Amniotic stem cell (primary cell): ENCODE measurements around the gene AKAP13.

Experiments
- DNase-seq: peaks from one replicate; lab custom pipeline; 2025; lab: John Stamatoyannopoulos, UW

Gene AKAP13

GRCh38 chr15:85622221-85622831, 241.9 kb downstream of the AKAP13 start:
- DNase-seq = no peak

GRCh38 chr15:85623315-85624049, 243.1 kb downstream of the AKAP13 start:
- DNase-seq = no peak

- no peak for DNase-seq
Measured at GRCh38 chr15:85624291-85624801, 243.9 kb downstream of the AKAP13 start.

DNA sequence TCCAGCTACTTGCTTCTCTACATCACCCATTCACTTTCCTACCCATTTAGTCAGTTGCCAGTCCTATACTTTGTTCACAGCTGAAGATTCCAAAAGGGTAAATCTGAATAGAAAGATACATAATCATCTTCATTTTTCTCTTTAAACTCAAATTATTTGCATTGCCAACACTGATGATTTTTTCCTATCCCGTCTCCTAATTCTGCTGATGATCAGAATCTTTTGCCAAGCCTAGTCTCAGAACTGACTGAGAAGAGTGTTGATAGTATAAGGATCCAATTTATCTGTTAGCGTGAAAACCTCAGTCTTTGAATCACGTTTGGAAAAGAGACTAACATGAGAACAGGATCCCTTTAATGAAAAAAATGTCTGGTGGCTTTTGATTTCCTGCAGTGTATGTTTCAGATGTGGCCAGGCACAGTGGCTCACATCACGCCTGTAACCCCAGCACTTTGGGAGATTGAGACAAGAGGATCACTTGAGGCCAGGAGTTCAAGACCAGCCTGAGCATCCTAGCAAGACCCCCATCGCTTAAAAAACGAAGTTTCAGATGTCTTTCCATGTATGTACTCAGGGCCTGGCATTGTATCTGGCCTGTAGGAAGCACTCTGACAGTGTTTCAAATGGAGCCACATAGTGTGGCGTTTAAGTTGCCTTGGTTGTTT, 244.9 kb downstream of the AKAP13 start:
- no peak for DNase-seq

DNA sequence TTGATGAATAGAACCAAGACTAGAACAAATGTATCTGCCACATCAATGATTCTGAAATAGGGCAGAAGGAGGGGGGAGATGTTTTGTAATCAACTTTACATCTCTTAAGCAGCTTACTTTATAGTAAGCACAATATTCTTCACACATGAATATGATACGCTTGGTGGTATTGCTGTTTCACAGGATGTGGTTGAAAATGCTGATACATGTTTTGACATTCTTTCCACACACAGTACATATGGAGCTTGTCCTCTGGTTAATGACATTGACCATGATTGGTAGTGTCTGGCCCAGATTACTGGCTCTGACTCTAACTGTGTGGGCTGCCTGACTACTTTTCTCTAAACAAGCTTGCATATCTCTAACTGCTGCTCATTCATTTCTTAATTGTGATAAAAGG, 245.5 kb downstream of the AKAP13 start:
- DNase-seq = no peak

- no peak for DNase-seq
Measured at GRCh38 chr15:85627213-85627935, 247.0 kb downstream of the AKAP13 start.

- no peak for DNase-seq
Measured at GRCh38 chr15:85630311-85630710, 249.9 kb downstream of the AKAP13 start.

DNA sequence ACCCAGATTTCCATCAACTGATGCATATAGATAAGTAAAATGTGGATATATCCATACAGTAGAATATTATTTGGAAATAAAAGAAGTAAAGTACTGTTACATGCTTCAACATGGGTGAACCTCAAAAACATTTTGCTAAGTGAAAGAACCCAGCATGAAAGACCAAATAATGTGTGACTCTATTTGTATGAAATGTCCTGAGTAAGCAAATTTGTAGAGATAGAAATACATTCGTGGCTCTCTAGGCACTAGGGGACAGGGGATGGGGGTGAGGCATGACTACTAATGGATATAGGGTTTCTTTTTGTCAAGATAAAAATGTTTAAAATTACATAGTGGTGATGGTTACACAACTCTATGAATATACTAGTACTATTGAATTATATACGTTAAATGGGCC, 250.6 kb downstream of the AKAP13 start:
- no peak for DNase-seq

GRCh38 chr15:85632014-85632413, 251.6 kb downstream of the AKAP13 start:
- no peak for DNase-seq

- DNase-seq = no peak
Measured at GRCh38 chr15:85633859-85634258, 253.5 kb downstream of the AKAP13 start.

DNA sequence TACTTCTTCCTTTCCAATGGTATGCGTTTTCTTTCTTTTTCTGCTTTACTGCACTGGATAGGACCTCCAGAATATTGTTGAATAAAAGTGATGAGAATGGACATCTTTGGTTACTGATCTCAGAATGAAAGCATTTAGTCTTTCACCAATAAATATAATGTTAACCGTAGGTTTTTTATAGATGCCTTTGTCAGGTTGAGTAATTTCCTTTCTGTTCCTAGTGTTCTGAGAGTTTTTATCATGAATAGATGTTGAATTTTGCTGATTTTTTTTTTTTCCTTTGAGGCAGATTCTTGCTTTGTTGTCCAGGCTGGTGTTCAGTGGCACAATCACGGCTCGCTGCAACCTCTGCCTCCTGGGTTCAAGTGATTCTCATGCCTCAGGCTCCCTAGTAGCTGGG, 255.9 kb downstream of the AKAP13 start:
- no peak for DNase-seq

- DNase-seq = no peak
Measured at GRCh38 chr15:85639752-85640381, 259.5 kb downstream of the AKAP13 start.

DNA sequence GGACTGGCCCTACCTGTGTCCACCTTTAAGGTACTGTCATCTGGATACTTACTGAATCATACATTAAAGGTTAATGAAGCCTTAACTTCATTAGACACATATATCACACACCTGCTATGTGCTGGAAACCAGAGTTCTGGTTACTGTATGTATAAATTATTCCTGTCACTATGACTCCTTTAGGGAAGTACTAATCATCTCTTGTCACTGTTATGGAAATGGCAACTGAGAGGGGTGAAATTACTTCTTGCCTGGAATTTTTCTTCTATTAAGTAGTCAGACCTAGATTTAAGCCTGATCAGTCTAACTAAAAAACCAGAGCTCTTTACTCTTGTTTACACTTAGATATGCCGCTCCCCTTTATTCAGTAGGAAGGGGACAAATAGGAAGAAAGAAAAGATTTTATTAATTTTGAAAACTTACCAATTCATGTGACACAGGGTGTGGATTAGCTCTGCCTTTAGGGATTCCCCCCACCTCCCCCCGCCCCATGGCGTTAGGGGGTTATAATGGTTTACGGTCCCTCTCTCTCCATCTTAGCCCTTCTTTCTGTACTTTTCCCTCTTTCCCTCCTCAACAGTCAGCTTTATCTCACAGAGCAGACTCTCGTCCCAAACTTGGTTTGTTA, 261.8 kb downstream of the AKAP13 start:
- DNase-seq = no peak

DNA sequence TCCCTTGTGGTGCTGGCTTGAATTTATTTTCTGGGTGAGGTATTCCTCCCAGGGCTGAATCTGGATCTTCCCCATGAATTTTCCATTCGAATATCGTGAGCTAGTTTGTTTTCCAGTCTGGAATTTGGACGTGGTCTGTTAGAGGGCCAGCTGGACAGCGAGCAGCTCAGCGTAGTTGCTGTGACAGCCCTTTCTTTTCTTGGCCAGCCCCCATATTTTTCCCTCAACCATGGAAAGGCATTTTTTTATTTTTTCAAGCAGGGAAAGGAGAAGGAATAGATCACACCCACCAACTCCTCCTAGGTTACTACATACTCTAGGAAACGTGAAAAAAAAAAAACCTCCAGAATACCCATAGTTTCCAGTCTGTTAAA, 262.3 kb downstream of the AKAP13 start:
- DNase-seq = no peak

DNA sequence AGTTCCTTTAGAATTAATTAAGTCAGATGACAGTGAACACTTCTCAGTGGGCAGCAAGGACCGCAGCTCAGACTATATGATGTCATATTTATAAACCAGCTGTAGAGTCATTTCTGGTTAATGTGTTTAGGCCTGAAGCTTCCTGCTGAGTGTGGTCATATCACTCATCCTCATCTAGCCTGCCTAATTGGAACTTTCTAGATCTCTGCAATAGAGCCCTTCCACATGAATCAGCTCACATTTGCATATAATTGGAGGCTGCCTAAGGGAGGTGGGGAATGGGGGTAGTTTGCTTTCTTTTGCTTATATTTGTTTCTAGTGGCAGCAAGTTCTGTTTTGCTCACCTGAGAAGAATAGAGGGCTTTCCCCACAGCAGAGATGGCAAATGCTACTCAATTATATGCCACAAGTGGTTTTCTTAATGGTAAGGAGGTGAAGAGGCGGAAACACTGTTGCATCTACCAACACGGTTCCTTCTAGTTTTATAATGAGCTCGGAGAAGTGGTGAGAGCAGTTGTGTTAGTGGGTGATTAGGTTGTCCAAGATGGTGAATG, 266.2 kb downstream of the AKAP13 start:
- no peak for DNase-seq

- DNase-seq = no peak
Measured at GRCh38 chr15:85649372-85649771, 269.0 kb downstream of the AKAP13 start.

- no peak for DNase-seq
Measured at GRCh38 chr15:85651548-85651947, 271.1 kb downstream of the AKAP13 start.

- DNase-seq = no peak
Measured at GRCh38 chr15:85652457-85652856, 272.1 kb downstream of the AKAP13 start.

GRCh38 chr15:85657132-85657531, 276.7 kb downstream of the AKAP13 start:
- DNase-seq = no peak

GRCh38 chr15:85658816-85659215, 278.4 kb downstream of the AKAP13 start:
- DNase-seq = no peak

- DNase-seq = no peak
Measured at GRCh38 chr15:85661859-85662258, 281.5 kb downstream of the AKAP13 start.
